ENCODE results near the gene RBFOX1.

GRCh38 chr16:7713244-7713643, 380.6 kb downstream of the RBFOX1 start:
- TF ChIP-seq EZH2 (IDR thresholded peaks at IDR 0.05; ENCODE audit: borderline replicate concordance, control insufficient read depth, low read depth, low read length) = no peak
- no peak for TF ChIP-seq GABPA (IDR thresholded peaks at IDR 0.05; ENCODE audit: low read depth)
- no peak for TF ChIP-seq RAD21 (IDR thresholded peaks at IDR 0.05; ENCODE audit: insufficient read depth, low read depth, low read length)
- no peak for TF ChIP-seq SRF (IDR thresholded peaks at IDR 0.05; ENCODE audit: low read depth in 2 of 2, low read length in 2 of 2)
- no peak for TF ChIP-seq SP1 (IDR thresholded peaks at IDR 0.05; ENCODE audit: low read depth, low read length)
- no peak for TF ChIP-seq MLLT1 (IDR thresholded peaks at IDR 0.05)
- TF ChIP-seq EP300 (IDR thresholded peaks at IDR 0.05; ENCODE audit: borderline replicate concordance in 1 of 2, control insufficient read depth in 1 of 2, low read depth in 2 of 2, low read length in 2 of 2) = no peak
- no peak for TF ChIP-seq POLR2AphosphoS5 (IDR thresholded peaks at IDR 0.05; ENCODE audit: low read length)
- no peak for TF ChIP-seq ZNF274 (IDR thresholded peaks at IDR 0.05; ENCODE audit: insufficient read depth, insufficient read length)

Data from GM12878 (cell line).